Neuronal stem cell (in vitro differentiated cells): ENCODE data around the gene RPS19.
"Not testable (repeated sequence)": the region's sequence is repeated elsewhere in the genome, so short reads cannot be mapped to it uniquely, and the experiment has no call there.

Experiments used
- DNase-seq: peaks from one replicate; pipeline ENCODE4 v3.0.0-alpha.2; 2013; ENCODE audit warnings: low spot score
- H2AFZ ChIP-seq: one replicate; pipeline ENCODE4 v1.6.1; 2013; ENCODE audit warnings: mild to moderate bottlenecking, low read length, inconsistent platforms
- H2AK5ac ChIP-seq: 2 replicates; pipeline ENCODE4 v1.6.1; 2013; ENCODE audit warnings: low read depth, mild to moderate bottlenecking, inconsistent platforms, low read length, moderate library complexity, mixed read lengths
- H2BK120ac ChIP-seq: 2 replicates; pipeline ENCODE4 v1.6.1; 2013; ENCODE audit warnings: low read depth, mild to moderate bottlenecking, inconsistent platforms, low read length, moderate library complexity, mixed read lengths
- H2BK12ac ChIP-seq: one replicate; pipeline ENCODE4 v1.6.1; 2013; ENCODE audit warnings: low read length, inconsistent platforms
- H2BK15ac ChIP-seq: 2 replicates; pipeline ENCODE4 v1.6.1; 2013; ENCODE audit warnings: mild to moderate bottlenecking, low read length, inconsistent platforms, mixed read lengths
- H2BK5ac ChIP-seq: one replicate; pipeline ENCODE4 v1.6.1; 2013; ENCODE audit warnings: inconsistent platforms, mild to moderate bottlenecking, low read length, moderate library complexity
- H3K14ac ChIP-seq: one replicate; pipeline ENCODE4 v1.6.1; 2013; ENCODE audit warnings: low read length, inconsistent platforms
- H3K18ac ChIP-seq: 2 replicates; pipeline ENCODE4 v1.6.1; 2013; ENCODE audit warnings: low read length, inconsistent platforms
- H3K23ac ChIP-seq: 2 replicates; pipeline ENCODE4 v1.6.1; 2013; ENCODE audit warnings: low read depth, mild to moderate bottlenecking, mixed read lengths, low read length, inconsistent platforms; ENCODE audit not compliant: poor library complexity
- H3K27ac ChIP-seq: replicated peaks from 3 replicates; pipeline ENCODE4 v1.5.1; 2013; ENCODE audit warnings: low read length, inconsistent platforms
- H3K27me3 ChIP-seq, 3 experiments: 2 replicates each; pipeline ENCODE4 v1.6.1; 2013; ENCODE audit warnings: low read length in 3 of 3, mild to moderate bottlenecking in 2 of 3, inconsistent platforms in 1 of 3, low read depth in 1 of 3, mixed read lengths in 1 of 3, moderate library complexity in 1 of 3; ENCODE audit not compliant: control insufficient read depth in 3 of 3, insufficient read depth in 3 of 3
- H3K36me3 ChIP-seq, 2 donors: replicated peaks in 1 of 2; 2 replicates each; pipeline ENCODE4 v1.6.1; 2013; ENCODE audit warnings: low read length in 2 of 2; ENCODE audit not compliant: control insufficient read depth in 2 of 2, insufficient read depth in 2 of 2
- H3K4ac ChIP-seq: 2 replicates; pipeline ENCODE4 v1.6.1; 2013; ENCODE audit warnings: inconsistent platforms, mild to moderate bottlenecking, low read length, moderate library complexity
- H3K4me1 ChIP-seq, 2 donors: 1 replicate in 1 of 2; 2 replicates in 1 of 2; pipeline ENCODE4 v1.6.1; 2013; ENCODE audit warnings: low read length in 2 of 2, low read depth in 1 of 2; ENCODE audit not compliant: control insufficient read depth in 2 of 2, insufficient read depth in 1 of 2
- H3K4me2 ChIP-seq: one replicate; pipeline ENCODE4 v1.6.1; 2013; ENCODE audit warnings: mild to moderate bottlenecking, low read length, inconsistent platforms; ENCODE audit not compliant: insufficient read depth, poor library complexity, severe bottlenecking
- H3K4me3 ChIP-seq, 2 donors: 2 replicates each; pipeline ENCODE4 v1.5.1; 2013; ENCODE audit warnings: low read length in 2 of 2, mild to moderate bottlenecking in 2 of 2, inconsistent platforms in 1 of 2, moderate library complexity in 1 of 2
- H3K79me1 ChIP-seq: one replicate; pipeline ENCODE4 v1.6.1; 2013; ENCODE audit warnings: low read depth, mild to moderate bottlenecking, inconsistent platforms, low read length, moderate library complexity
- H3K9ac ChIP-seq: one replicate; pipeline ENCODE4 v1.6.1; 2013; ENCODE audit warnings: mild to moderate bottlenecking, low read depth, low read length, inconsistent platforms; ENCODE audit not compliant: poor library complexity
- H3K9me3 ChIP-seq, 2 donors: replicated peaks in 1 of 2; 2 replicates each; pipeline versions ENCODE3 to v1.6.1; 2013; ENCODE audit warnings: low read length in 2 of 2, mild to moderate bottlenecking in 2 of 2, inconsistent platforms in 1 of 2, low read depth in 1 of 2, mixed read lengths in 1 of 2, moderate library complexity in 1 of 2; ENCODE audit not compliant: control insufficient read depth in 2 of 2, insufficient read depth in 1 of 2
- H4K8ac ChIP-seq: one replicate; pipeline ENCODE4 v1.6.1; 2013; ENCODE audit warnings: low read depth, mild to moderate bottlenecking, inconsistent platforms, low read length, moderate library complexity
- H4K91ac ChIP-seq: one replicate; pipeline ENCODE4 v1.6.1; 2013; ENCODE audit warnings: low read length, low read depth, mild to moderate bottlenecking, inconsistent platforms; ENCODE audit not compliant: poor library complexity
- WGBS, 2 donors: extraction: QIAGEN DNeasy Blood & Tissue Kit; methylation state at CpG; one replicate each; pipeline ENCODE4 v1.1.7; 2013; ENCODE audit warnings: missing lambda C conversion rate in 2 of 2, mixed read lengths in 1 of 2; ENCODE audit not compliant: insufficient read length in 2 of 2, insufficient replicate concordance in 1 of 2; ENCODE audit errors: extremely low coverage in 2 of 2; 5-methylcytosine and 5-hydroxymethylcytosine counted together

Gene RPS19

GRCh38 chr19:41875973-41876372 is 15.9 kb downstream of the RPS19 start:
- WGBS, 2 donors: no CpG with 5 or more reads among the region's 3 CpGs

GRCh38 chr19:41876847-41877832 is 17.1 kb downstream of the RPS19 start, which contains the start of gene CD79A:
CD79A (plus strand) TSS chr19:41877279; CDS start chr19:41877305, 26 bp downstream.
- Histone ChIP-seq H3K4me1 (peaks cover 0 to 4% of the 10 kb centered on the region in 2 donors), H3K4me3 (no peak within 1 kb of the TSS), H3K23ac (peak within 1 kb of the TSS; percentile 87), H3K14ac (no peak within 1 kb of the TSS), H2AK5ac (no peak within 1 kb of the TSS), H3K9me3 (no peaks in the 10 kb centered on the region), H2BK12ac (no peak within 1 kb of the TSS), H2BK120ac (no peak within 1 kb of the TSS), H4K91ac (no peak within 1 kb of the TSS), H4K8ac (no peak within 1 kb of the TSS), H3K9ac (peak within 1 kb of the TSS; percentile 16), H2BK15ac (peak within 1 kb of the TSS; percentile 64), H3K27ac (no peak within 1 kb of the TSS), H3K4ac (no peak within 1 kb of the TSS), H3K27me3 (peaks cover 0 to 35% (median 7%) of the 10 kb centered on the region in 3 experiments), H3K4me2 (no peak within 1 kb of the TSS), H2BK5ac (no peak within 1 kb of the TSS), H3K79me1 (no peaks in the 10 kb centered on the region), H2AFZ (no peak within 1 kb of the TSS), H3K36me3 (peaks cover 2 to 3% of the 10 kb centered on the region in 2 donors), H3K18ac (no peak within 1 kb of the TSS)
- no CpG with 5 or more reads among the region's 9 CpGs for WGBS, 2 donors
- no peak for DNase-seq

More at GRCh38 chr19:41875973-41876372, 15.9 kb downstream of the RPS19 start:
- not testable (repeated sequence) for H3K27ac ChIP-seq, H3K18ac ChIP-seq, H2BK5ac ChIP-seq, H4K8ac ChIP-seq, H2BK120ac ChIP-seq, H3K4me2 ChIP-seq, H3K4me3 ChIP-seq, H3K4me1 ChIP-seq, H2AK5ac ChIP-seq, H2BK15ac ChIP-seq, H3K14ac ChIP-seq, H3K23ac ChIP-seq, H3K9me3 ChIP-seq, H3K79me1 ChIP-seq, DNase-seq, H3K9ac ChIP-seq, H4K91ac ChIP-seq, H2BK12ac ChIP-seq, H2AFZ ChIP-seq, H3K4ac ChIP-seq
- Histone ChIP-seq H3K36me3 (peaks cover 14 to 15% of the 10 kb centered on the region in 2 donors), H3K27me3 (peaks cover 0 to 27% (median 2%) of the 10 kb centered on the region in 3 experiments)

- Histone ChIP-seq H4K91ac (no peak overlapping the region), H3K79me1 (no peaks in the 10 kb centered on the region), H3K4me2 (no peak overlapping the region), H3K27ac (no peak overlapping the region), H3K4me1 (peaks cover 0 to 4% of the 10 kb centered on the region in 2 donors), H3K23ac (no peak overlapping the region), H3K4ac (no peak overlapping the region), H2AFZ (no peak overlapping the region), H3K18ac (no peak overlapping the region), H3K9me3 (no peaks in the 10 kb centered on the region), H4K8ac (no peak overlapping the region), H2BK5ac (no peak overlapping the region), H2BK120ac (no peak overlapping the region), H3K36me3 (no peaks in the 10 kb centered on the region), H3K4me3 (no peak overlapping the region), H3K9ac (no peak overlapping the region), H3K27me3 (peaks cover 0 to 42% (median 15%) of the 10 kb centered on the region in 3 experiments), H3K14ac (no peak overlapping the region), H2AK5ac (peak overlapping the region; percentile 83), H2BK15ac (peak overlapping the region; percentile 59), H2BK12ac (no peak overlapping the region)
- WGBS, 2 donors: no CpG with 5 or more reads among the region's 17 CpGs
- no peak for DNase-seq
These were observed 18.2 kb downstream of the RPS19 start for GRCh38 chr19:41877916-41878905.
